GM19239 (cell line): ENCODE data around the gene MYO3A.
"Not testable (repeated sequence)": the region's sequence is repeated elsewhere in the genome, so short reads cannot be mapped to it uniquely, and the experiment has no call there.

Source experiments
- DNase-seq: peaks from one replicate; pipeline ENCODE4 v3.0.0; 2011; ENCODE audit warnings: low spot score; ENCODE audit not compliant: insufficient read length
- FAIRE-seq: peaks from 2 replicates; lab custom pipeline; 2011; peaks lifted over from hg19 to GRCh38; lab: Jason Lieb, UNC

MYO3A gene

GRCh38 chr10:25978771-25979170, 44.7 kb downstream of the MYO3A start:
- DNase-seq (no peak), FAIRE-seq (no peak)

GRCh38 chr10:25982107-25982506, 48.1 kb downstream of the MYO3A start:
- DNase-seq (no peak), FAIRE-seq (no peak)

- FAIRE-seq (no peak), DNase-seq (no peak)
These were observed 54.6 kb downstream of the MYO3A start for GRCh38 chr10:25988583-25988982.

GRCh38 chr10:25989951-25990350, 55.9 kb downstream of the MYO3A start:
- FAIRE-seq: no peak
- DNase-seq: no peak

- DNase-seq (no peak), FAIRE-seq (no peak)
These were observed 65.4 kb downstream of the MYO3A start for GRCh38 chr10:25999295-25999981.

- no peak for FAIRE-seq
- DNase-seq: no peak
These were observed 66.9 kb downstream of the MYO3A start for GRCh38 chr10:26000971-26001370.

GRCh38 chr10:26002466-26002865, 68.4 kb downstream of the MYO3A start:
- FAIRE-seq, DNase-seq: not testable (repeated sequence)

- DNase-seq: no peak
- FAIRE-seq: no peak
These were observed 81.1 kb downstream of the MYO3A start for GRCh38 chr10:26015092-26015491.

GRCh38 chr10:26022831-26023230, 88.8 kb downstream of the MYO3A start:
- DNase-seq (no peak), FAIRE-seq (no peak)

- FAIRE-seq: no peak
These were observed 90.3 kb downstream of the MYO3A start for GRCh38 chr10:26024303-26024702.

GRCh38 chr10:26025523-26025922, 91.5 kb downstream of the MYO3A start:
- DNase-seq (no peak), FAIRE-seq (no peak)

More at GRCh38 chr10:26024303-26024702, 90.3 kb downstream of the MYO3A start:
- no peak for DNase-seq

- no peak for FAIRE-seq
- DNase-seq: no peak
These were observed 95.8 kb downstream of the MYO3A start for GRCh38 chr10:26029858-26030257.

- FAIRE-seq (no peak), DNase-seq (no peak)
These were observed 97.3 kb downstream of the MYO3A start for GRCh38 chr10:26031300-26031699.

- DNase-seq (no peak), FAIRE-seq (no peak)
These were observed 109.4 kb downstream of the MYO3A start for GRCh38 chr10:26043469-26043868.

GRCh38 chr10:26044141-26044749, 110.2 kb downstream of the MYO3A start:
- no peak for FAIRE-seq
- DNase-seq: no peak

- FAIRE-seq (no peak), DNase-seq (no peak)
These were observed 112.2 kb downstream of the MYO3A start for GRCh38 chr10:26046073-26046700.

- DNase-seq (no peak), FAIRE-seq (no peak)
These were observed 114.7 kb downstream of the MYO3A start for GRCh38 chr10:26048756-26049155.

- DNase-seq (no peak), FAIRE-seq (no peak)
These were observed 118.3 kb downstream of the MYO3A start for GRCh38 chr10:26052326-26052725.

GRCh38 chr10:26057466-26057865, 123.4 kb downstream of the MYO3A start:
- DNase-seq (no peak), FAIRE-seq (no peak)

- FAIRE-seq: no peak
These were observed 130.1 kb downstream of the MYO3A start for GRCh38 chr10:26064106-26064505.

GRCh38 chr10:26067680-26068079, 133.7 kb downstream of the MYO3A start:
- FAIRE-seq: no peak

More at GRCh38 chr10:26064106-26064505, 130.1 kb downstream of the MYO3A start:
- DNase-seq: no peak

More at GRCh38 chr10:26067680-26068079, 133.7 kb downstream of the MYO3A start:
- no peak for DNase-seq
